Epithelial cell of proximal tubule (primary cell): ENCODE results near the gene IQSEC1. TPM values are rescaled to one million over a fixed set of nuclear protein-coding genes. Genes with fewer than 3 reads are reported as not detected.
"Not testable (repeated sequence)": the region's sequence is repeated elsewhere in the genome, so short reads cannot be mapped to it uniquely, and the experiment has no call there.

ENCODE experiments used
- DNase-seq: peaks from one replicate; pipeline ENCODE4 v3.0.0-alpha.2; 2011; ENCODE audit warnings: low read depth
- H3K4me3 ChIP-seq: 2 replicates; pipeline ENCODE4 v1.5.1; 2011; ENCODE audit warnings: low read depth, mild to moderate bottlenecking, low read length
- total RNA-seq: library from RNA; depleted of rRNA; stranded (reverse); fragments of >200 nt; gene quantifications from 2 replicates; pipeline ENCODE4 v1.2.3, GENCODE V29; 2015
- TF ChIP-seq, protein P1 (sequence below): conservative IDR thresholded peaks from 2 replicates; pipeline ENCODE4 v1.5.1; 2012; ENCODE audit warnings: low read depth, mild to moderate bottlenecking, low read length

The IQSEC1 gene
- total RNA-seq, 1 donor from 2014 or later = 8.8 TPM

DNA sequence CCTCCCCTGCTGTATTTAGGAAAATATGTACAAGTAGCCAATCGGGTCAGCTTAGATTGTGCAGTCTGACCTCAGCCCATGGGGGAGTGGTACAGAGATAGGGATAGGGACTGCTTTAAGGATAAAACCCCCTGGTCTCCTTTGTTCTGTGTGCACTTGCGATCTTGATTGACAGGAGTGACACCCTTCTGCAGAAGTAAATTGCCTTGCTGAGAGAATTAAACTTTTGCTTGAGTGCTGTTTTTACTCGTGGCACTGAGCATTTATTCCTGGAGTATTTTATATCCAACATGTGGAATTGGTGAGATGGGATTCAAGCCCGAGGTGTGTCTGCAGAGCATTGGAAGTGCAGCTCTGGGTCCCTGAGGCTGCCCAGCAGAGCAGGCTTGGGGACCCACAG, 208.0 kb downstream of the IQSEC1 start:
- TF ChIP-seq, protein P1, sequence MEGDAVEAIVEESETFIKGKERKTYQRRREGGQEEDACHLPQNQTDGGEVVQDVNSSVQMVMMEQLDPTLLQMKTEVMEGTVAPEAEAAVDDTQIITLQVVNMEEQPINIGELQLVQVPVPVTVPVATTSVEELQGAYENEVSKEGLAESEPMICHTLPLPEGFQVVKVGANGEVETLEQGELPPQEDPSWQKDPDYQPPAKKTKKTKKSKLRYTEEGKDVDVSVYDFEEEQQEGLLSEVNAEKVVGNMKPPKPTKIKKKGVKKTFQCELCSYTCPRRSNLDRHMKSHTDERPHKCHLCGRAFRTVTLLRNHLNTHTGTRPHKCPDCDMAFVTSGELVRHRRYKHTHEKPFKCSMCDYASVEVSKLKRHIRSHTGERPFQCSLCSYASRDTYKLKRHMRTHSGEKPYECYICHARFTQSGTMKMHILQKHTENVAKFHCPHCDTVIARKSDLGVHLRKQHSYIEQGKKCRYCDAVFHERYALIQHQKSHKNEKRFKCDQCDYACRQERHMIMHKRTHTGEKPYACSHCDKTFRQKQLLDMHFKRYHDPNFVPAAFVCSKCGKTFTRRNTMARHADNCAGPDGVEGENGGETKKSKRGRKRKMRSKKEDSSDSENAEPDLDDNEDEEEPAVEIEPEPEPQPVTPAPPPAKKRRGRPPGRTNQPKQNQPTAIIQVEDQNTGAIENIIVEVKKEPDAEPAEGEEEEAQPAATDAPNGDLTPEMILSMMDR = no peak
- DNase-seq = no peak
- H3K4me3 ChIP-seq = no peak overlapping the region

GRCh38 chr3:12862387-12862786, 210.8 kb downstream of the IQSEC1 start:
- TF ChIP-seq, protein P1 = no peak
- H3K4me3 ChIP-seq = no peak overlapping the region
- no peak for DNase-seq

DNA sequence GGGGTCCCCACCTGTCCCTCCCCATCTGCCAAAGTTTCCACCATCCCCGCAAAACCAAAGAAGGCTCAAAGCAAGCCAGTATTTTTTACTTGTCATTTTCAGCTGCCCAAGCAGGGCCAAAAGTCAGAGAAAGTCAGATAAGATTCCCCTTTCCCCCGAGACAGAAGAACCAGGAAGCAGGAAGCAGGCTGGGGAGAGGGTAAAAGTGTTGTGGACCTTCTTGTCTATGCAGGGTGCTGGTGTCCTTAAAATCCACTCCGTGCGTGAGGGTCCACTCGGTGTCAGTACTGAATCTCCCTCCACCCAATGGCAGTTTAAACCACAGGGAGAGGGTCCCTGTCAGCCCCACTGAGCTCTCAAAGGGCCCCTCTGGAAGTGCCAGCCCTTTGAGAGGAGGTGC, 211.6 kb downstream of the IQSEC1 start:
- TF ChIP-seq, protein P1 = no peak
- DNase-seq = no peak
- no peak overlapping the region for H3K4me3 ChIP-seq

- TF ChIP-seq, protein P1 = no peak
- no peak for DNase-seq
- H3K4me3 ChIP-seq = no peak overlapping the region
These were observed 213.4 kb downstream of the IQSEC1 start for GRCh38 chr3:12859840-12860239.

GRCh38 chr3:12856626-12857025, 216.6 kb downstream of the IQSEC1 start:
- TF ChIP-seq, protein P1 = no peak
- no peak overlapping the region for H3K4me3 ChIP-seq
- no peak for DNase-seq

- H3K4me3 ChIP-seq = no peak overlapping the region
- TF ChIP-seq, protein P1 = no peak
- no peak for DNase-seq
These were observed 218.7 kb downstream of the IQSEC1 start for GRCh38 chr3:12854565-12854964.

- H3K4me3 ChIP-seq, DNase-seq: not testable (repeated sequence)
These were observed 219.4 kb downstream of the IQSEC1 start for GRCh38 chr3:12853847-12854246.

DNA sequence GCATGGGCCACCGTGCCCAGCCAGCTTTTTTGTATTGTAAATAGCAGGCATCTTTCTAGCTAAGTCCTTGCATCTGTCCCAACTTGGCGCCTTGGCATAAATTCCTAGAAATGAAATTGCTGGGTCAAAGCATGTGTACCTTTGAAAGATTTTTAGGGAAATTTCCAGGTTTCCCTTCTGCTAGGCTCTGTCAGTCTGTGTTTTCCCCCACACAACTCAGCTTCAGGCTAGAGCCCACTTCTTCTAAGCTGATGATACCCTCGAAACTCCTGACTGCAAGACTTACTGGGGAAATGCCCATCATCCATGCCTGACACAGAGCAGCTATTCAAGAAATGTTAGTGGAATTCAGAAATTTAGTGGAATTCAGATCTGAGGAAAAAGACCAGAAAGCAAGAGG, 221.0 kb downstream of the IQSEC1 start:
- DNase-seq = no peak
- TF ChIP-seq, protein P1 = no peak
- no peak overlapping the region for H3K4me3 ChIP-seq
